Myocyte (in vitro differentiated cells): ENCODE measurements around the gene FGGY. TPM values are rescaled to one million over a fixed set of nuclear protein-coding genes. Genes with fewer than 3 reads are reported as not detected.
"Not testable (repeated sequence)": the region's sequence is repeated elsewhere in the genome, so short reads cannot be mapped to it uniquely, and the experiment has no call there.

Experiments used
- DNase-seq: peaks from one replicate; pipeline ENCODE4 v3.0.0-alpha.2; 2012; ENCODE audit warnings: low read depth
- total RNA-seq: library from RNA; depleted of rRNA; stranded (reverse); fragments of >200 nt; gene quantifications from 2 replicates; pipeline ENCODE4 v1.2.3, GENCODE V29; 2014

FGGY gene
- total RNA-seq, 1 donor from 2014 or later = 21.0 TPM

- peak; percentile 79 for DNase-seq
Measured at GRCh38 chr1:59730302-59730701, 433.4 kb downstream of the FGGY start.

GRCh38 chr1:59730759-59731478 is 434.0 kb downstream of the FGGY start:
- peak; percentile 92 for DNase-seq

GRCh38 chr1:59731591-59731990 is 434.7 kb downstream of the FGGY start:
- no peak for DNase-seq

GRCh38 chr1:59732214-59732955 is 435.5 kb downstream of the FGGY start:
- peak; percentile 73 for DNase-seq

GRCh38 chr1:59733443-59734141 is 436.7 kb downstream of the FGGY start:
- no peak for DNase-seq

- not testable (repeated sequence) for DNase-seq
Measured at GRCh38 chr1:59735927-59736326, 439.0 kb downstream of the FGGY start.

GRCh38 chr1:59736744-59737143 is 439.9 kb downstream of the FGGY start:
- DNase-seq = no peak

- no peak for DNase-seq
Measured at GRCh38 chr1:59737638-59738037, 440.7 kb downstream of the FGGY start.

- DNase-seq = no peak
Measured at GRCh38 chr1:59738152-59738551, 441.3 kb downstream of the FGGY start.

GRCh38 chr1:59738591-59739015 is 441.7 kb downstream of the FGGY start:
- DNase-seq = peak; percentile 67

- no peak for DNase-seq
Measured at GRCh38 chr1:59739111-59739510, 442.2 kb downstream of the FGGY start.

GRCh38 chr1:59742526-59742925 is 445.6 kb downstream of the FGGY start:
- DNase-seq = no peak

GRCh38 chr1:59743324-59744091 is 446.6 kb downstream of the FGGY start:
- peak; percentile 37 for DNase-seq

GRCh38 chr1:59747420-59748024 is 450.6 kb downstream of the FGGY start:
- DNase-seq = no peak

- DNase-seq = no peak
Measured at GRCh38 chr1:59748123-59748522, 451.2 kb downstream of the FGGY start.

- peak; percentile 58 for DNase-seq
Measured at GRCh38 chr1:59750328-59751003, 453.6 kb downstream of the FGGY start.

- DNase-seq = no peak
Measured at GRCh38 chr1:59751004-59751395, 454.1 kb downstream of the FGGY start.

- no peak for DNase-seq
Measured at GRCh38 chr1:59751801-59752200, 454.9 kb downstream of the FGGY start.

GRCh38 chr1:59752556-59753414 is 455.9 kb downstream of the FGGY start:
- no peak for DNase-seq
